Brain microvascular endothelial cell (primary cell): ENCODE measurements around the gene CDH4.

ENCODE experiments used
- DNase-seq: peaks from one replicate; pipeline ENCODE4 v3.0.0-alpha.2; 2020
- H3K27ac ChIP-seq: fragments of 250-450 bp; sonication (Bioruptor Pico); 2 replicates; pipeline ENCODE4 v1.5.1; 2020; ENCODE audit warnings: mild to moderate bottlenecking, moderate library complexity
- H3K27me3 ChIP-seq: fragments of 250-450 bp; sonication (Bioruptor Pico); replicated peaks from 2 replicates; pipeline ENCODE4 v1.5.1; 2020; ENCODE audit warnings: mild to moderate bottlenecking
- H3K36me3 ChIP-seq: fragments of 250-450 bp; sonication (Bioruptor Pico); replicated peaks from 2 replicates; pipeline ENCODE4 v1.5.1; 2020; ENCODE audit warnings: mild to moderate bottlenecking
- H3K4me3 ChIP-seq: 2 replicates; pipeline ENCODE4 v1.5.1; 2011; ENCODE audit warnings: low read depth, mild to moderate bottlenecking, control low read depth, low read length, moderate library complexity
- CTCF ChIP-seq: IDR thresholded peaks from 2 replicates; pipeline ENCODE4 v1.5.1; 2011; ENCODE audit warnings: low read depth, mild to moderate bottlenecking, moderate library complexity, low read length, control low read depth, inconsistent platforms; ENCODE audit errors: missing control alignments
- in situ Hi-C: cut with HindIII; loops from 2 replicates; pipeline ENCODE4 v1.10.0; 2017; ENCODE audit warnings: low sequenced_read_pairs, low pct_ligation_motif_present

The CDH4 gene

GRCh38 chr20:61800359-61801064 lies 548.5 kb downstream of the CDH4 start:
- H3K27me3 ChIP-seq, result peaks cover 2% of the 10 kb centered on the region
- TF ChIP-seq CTCF, result no peak
- no peak overlapping the region for H3K4me3 ChIP-seq
- in situ Hi-C loops, result no loop called here
- no peak for DNase-seq
- no peak overlapping the region for H3K27ac ChIP-seq
- H3K36me3 ChIP-seq, result no peaks in the 10 kb centered on the region

- Histone ChIP-seq H3K36me3 (no peaks in the 10 kb centered on the region), H3K4me3 (no peak overlapping the region), H3K27ac (no peak overlapping the region), H3K27me3 (peaks cover 2% of the 10 kb centered on the region)
- TF ChIP-seq CTCF, result no peak
- in situ Hi-C loops, result no loop called here
- DNase-seq, result no peak
Measured at GRCh38 chr20:61801065-61801360, 549.0 kb downstream of the CDH4 start.

GRCh38 chr20:61801428-61801827 lies 549.4 kb downstream of the CDH4 start:
- in situ Hi-C loops, result no loop called here

GRCh38 chr20:61801857-61802442 lies 549.9 kb downstream of the CDH4 start:
- Histone ChIP-seq H3K27ac (no peak overlapping the region), H3K4me3 (no peak overlapping the region), H3K36me3 (no peaks in the 10 kb centered on the region), H3K27me3 (peaks cover 2% of the 10 kb centered on the region)
- TF ChIP-seq CTCF, result no peak
- DNase-seq, result no peak
- in situ Hi-C loops, result no loop called here

More at GRCh38 chr20:61801428-61801827, 549.4 kb downstream of the CDH4 start:
- Histone ChIP-seq H3K27me3 (peaks cover 2% of the 10 kb centered on the region), H3K4me3 (no peak overlapping the region), H3K36me3 (no peaks in the 10 kb centered on the region), H3K27ac (no peak overlapping the region)
- TF ChIP-seq CTCF, result no peak
- DNase-seq, result no peak

- H3K36me3 ChIP-seq, result no peaks in the 10 kb centered on the region
- no peak overlapping the region for H3K27ac ChIP-seq
- H3K27me3 ChIP-seq, result peaks cover 2% of the 10 kb centered on the region
- DNase-seq, result no peak
- TF ChIP-seq CTCF, result no peak
- in situ Hi-C loops, result no loop called here
- no peak overlapping the region for H3K4me3 ChIP-seq
Measured at GRCh38 chr20:61802721-61803311, 550.8 kb downstream of the CDH4 start.
